H9 (cell line): ENCODE results near the gene RAB6B. TPM values are rescaled to one million over a fixed set of nuclear protein-coding genes. Genes with fewer than 3 reads are reported as not detected.
A peak's percentile ranks its signal among the peaks of the same experiment; 100 is the strongest.

ENCODE experiments used
- DNase-seq: peaks from one replicate; pipeline ENCODE4 v3.0.0-alpha.2; 2017
- H2AFZ ChIP-seq: one replicate; pipeline ENCODE4 v1.6.1; 2013; ENCODE audit warnings: mild to moderate bottlenecking, low read length, control low read depth, moderate library complexity
- H2AK5ac ChIP-seq: 2 replicates; pipeline ENCODE4 v1.6.1; 2013; ENCODE audit warnings: low read length, control low read depth, mixed read lengths; ENCODE audit not compliant: insufficient read length
- H2BK120ac ChIP-seq: one replicate; pipeline ENCODE4 v1.6.1; 2013; ENCODE audit warnings: low read depth, mild to moderate bottlenecking, low read length, control low read depth, inconsistent platforms; ENCODE audit not compliant: poor library complexity, severe bottlenecking
- H2BK12ac ChIP-seq: 2 replicates; pipeline ENCODE4 v1.6.1; 2013; ENCODE audit warnings: low read length, control low read depth, mixed read lengths, low read depth; ENCODE audit not compliant: insufficient read length
- H2BK15ac ChIP-seq: 2 replicates; pipeline ENCODE4 v1.6.1; 2013; ENCODE audit warnings: low read depth, low read length, control low read depth
- H2BK20ac ChIP-seq: one replicate; pipeline ENCODE4 v1.6.1; 2013; ENCODE audit warnings: low read depth, mild to moderate bottlenecking, low read length, control low read depth, inconsistent platforms; ENCODE audit not compliant: poor library complexity, severe bottlenecking
- H2BK5ac ChIP-seq: 2 replicates; pipeline ENCODE4 v1.6.1; 2013; ENCODE audit warnings: low read length, control low read depth, mixed read lengths; ENCODE audit not compliant: insufficient read length
- H3K14ac ChIP-seq: 2 replicates; pipeline ENCODE4 v1.6.1; 2013; ENCODE audit warnings: low read length, control low read depth; ENCODE audit not compliant: insufficient read depth
- H3K18ac ChIP-seq: 2 replicates; pipeline ENCODE4 v1.6.1; 2013; ENCODE audit warnings: low read depth, mild to moderate bottlenecking, mixed read lengths, low read length, control low read depth; ENCODE audit not compliant: insufficient read length
- H3K23ac ChIP-seq: 2 replicates; pipeline ENCODE4 v1.6.1; 2013; ENCODE audit warnings: low read length, control low read depth, mixed read lengths, low read depth; ENCODE audit not compliant: insufficient read length
- H3K23me2 ChIP-seq: 2 replicates; pipeline ENCODE4 v1.6.1; 2013; ENCODE audit warnings: low read depth, mild to moderate bottlenecking, mixed read lengths, low read length, control low read depth; ENCODE audit not compliant: insufficient read length, poor library complexity, severe bottlenecking
- H3K27ac ChIP-seq: 2 replicates; pipeline ENCODE4 v1.5.1; 2013; ENCODE audit warnings: low read length, control low read depth, mixed read lengths, low read depth; ENCODE audit not compliant: insufficient read length
- H3K27me3 ChIP-seq: 2 replicates; pipeline ENCODE4 v1.6.1; 2013; ENCODE audit warnings: low read length, control low read depth, inconsistent platforms; ENCODE audit not compliant: insufficient read depth
- H3K4ac ChIP-seq: 2 replicates; pipeline ENCODE4 v1.6.1; 2013; ENCODE audit warnings: low read depth, mild to moderate bottlenecking, control low read depth, inconsistent platforms, low read length, moderate library complexity
- H3K4me1 ChIP-seq: 2 replicates; pipeline ENCODE4 v1.6.1; 2013; ENCODE audit warnings: low read length, control low read depth, inconsistent platforms; ENCODE audit not compliant: insufficient read depth
- H3K4me2 ChIP-seq: 2 replicates; pipeline ENCODE4 v1.6.1; 2013; ENCODE audit warnings: low read length, control low read depth, mixed read lengths; ENCODE audit not compliant: insufficient read length, insufficient read depth
- H3K56ac ChIP-seq: 2 replicates; pipeline ENCODE4 v1.6.1; 2013; ENCODE audit warnings: low read depth, mild to moderate bottlenecking, mixed read lengths, low read length, control low read depth; ENCODE audit not compliant: insufficient read length
- H3K79me1 ChIP-seq: 2 replicates; pipeline ENCODE4 v1.6.1; 2013; ENCODE audit warnings: low read depth, mild to moderate bottlenecking, moderate library complexity, low read length, control low read depth, inconsistent platforms; ENCODE audit not compliant: insufficient read depth, poor library complexity, severe bottlenecking
- H3K79me2 ChIP-seq: 2 replicates; pipeline ENCODE4 v1.6.1; 2013; ENCODE audit warnings: low read length, control low read depth, inconsistent platforms; ENCODE audit not compliant: insufficient read depth
- H3K9ac ChIP-seq: 2 replicates; pipeline ENCODE4 v1.6.1; 2013; ENCODE audit warnings: low read length, control low read depth, mixed read lengths; ENCODE audit not compliant: insufficient read length; ENCODE audit errors: extremely low read depth
- H3K9me3 ChIP-seq: one replicate; pipeline ENCODE4 v1.6.1; 2013; ENCODE audit warnings: low read depth, low read length, inconsistent platforms; ENCODE audit not compliant: control insufficient read depth
- H3T11ph ChIP-seq: one replicate; pipeline ENCODE4 v1.6.1; 2013; ENCODE audit warnings: mild to moderate bottlenecking, low read length, control low read depth, inconsistent platforms
- H4K20me1 ChIP-seq: one replicate; pipeline ENCODE4 v1.6.1; 2013; ENCODE audit not compliant: control insufficient read depth, insufficient read length, insufficient read depth
- H4K5ac ChIP-seq: 2 replicates; pipeline ENCODE4 v1.6.1; 2013; ENCODE audit warnings: low read depth, mild to moderate bottlenecking, mixed read lengths, low read length, control low read depth; ENCODE audit not compliant: insufficient read length
- H4K8ac ChIP-seq: replicated peaks from 2 replicates; pipeline ENCODE4 v1.6.1; 2013; ENCODE audit warnings: low read length, control low read depth, mixed read lengths, low read depth; ENCODE audit not compliant: insufficient read length
- H4K91ac ChIP-seq: 2 replicates; pipeline ENCODE4 v1.6.1; 2013; ENCODE audit warnings: low read depth, mild to moderate bottlenecking, moderate library complexity, mixed read lengths, low read length, control low read depth; ENCODE audit not compliant: insufficient read length
- H3K27ac Mint-ChIP-seq, 3 experiments: 2 replicates in 2 of 3; 3 replicates in 1 of 3; pipeline ENCODE4 v1.8.0; 2020 to 2021; ENCODE audit warnings: mixed read lengths in 3 of 3, mild to moderate bottlenecking in 1 of 3, moderate library complexity in 1 of 3
- H3K27me3 Mint-ChIP-seq: 2 replicates; pipeline ENCODE4 v1.8.0; 2021; ENCODE audit warnings: low read depth, mild to moderate bottlenecking, moderate library complexity, mixed read lengths
- H3K36me3 Mint-ChIP-seq, 3 experiments: 2 replicates in 2 of 3; 3 replicates in 1 of 3; pipeline ENCODE4 v1.8.0; 2020 to 2021; ENCODE audit warnings: low read depth in 3 of 3, mixed read lengths in 3 of 3; ENCODE audit not compliant: insufficient read depth in 1 of 3
- H3K4me1 Mint-ChIP-seq, 2 experiments: 2 replicates each; pipeline ENCODE4 v1.8.0; 2020; ENCODE audit warnings: mixed read lengths in 2 of 2
- H3K4me3 Mint-ChIP-seq, 2 experiments: 2 replicates in 1 of 2; 3 replicates in 1 of 2; pipeline ENCODE4 v1.8.0; 2020 to 2021; ENCODE audit warnings: mild to moderate bottlenecking in 2 of 2, mixed read lengths in 2 of 2, moderate library complexity in 1 of 2
- H3K9me3 Mint-ChIP-seq, 2 experiments: 2 replicates in 1 of 2; 3 replicates in 1 of 2; pipeline ENCODE4 v1.8.0; 2020; ENCODE audit warnings: mild to moderate bottlenecking in 2 of 2, mixed read lengths in 2 of 2, moderate library complexity in 1 of 2
- CTCF ChIP-seq: fragments of 200-600 bp; sonication (generic); conservative IDR thresholded peaks from 3 replicates; pipeline ENCODE4 v1.8.0; 2021; ENCODE audit warnings: antibody characterized with exemption, mild to moderate bottlenecking
- WGBS: extraction: QIAGEN DNeasy Blood & Tissue Kit; methylation state at CpG from one replicate; pipeline ENCODE4 v1.1.7; 2013; ENCODE audit warnings: missing lambda C conversion rate, low lambda C conversion rate, mixed read lengths; ENCODE audit not compliant: insufficient read length; ENCODE audit errors: extremely low coverage; 5-methylcytosine and 5-hydroxymethylcytosine counted together
- total RNA-seq: library from RNA; stranded (reverse); gene quantifications from 2 replicates; pipeline ENCODE4 v1.2.1, GENCODE V29; 2021

RAB6B gene
- total RNA-seq, 1 experiment from 2014 or later, result 12.3 TPM

DNA sequence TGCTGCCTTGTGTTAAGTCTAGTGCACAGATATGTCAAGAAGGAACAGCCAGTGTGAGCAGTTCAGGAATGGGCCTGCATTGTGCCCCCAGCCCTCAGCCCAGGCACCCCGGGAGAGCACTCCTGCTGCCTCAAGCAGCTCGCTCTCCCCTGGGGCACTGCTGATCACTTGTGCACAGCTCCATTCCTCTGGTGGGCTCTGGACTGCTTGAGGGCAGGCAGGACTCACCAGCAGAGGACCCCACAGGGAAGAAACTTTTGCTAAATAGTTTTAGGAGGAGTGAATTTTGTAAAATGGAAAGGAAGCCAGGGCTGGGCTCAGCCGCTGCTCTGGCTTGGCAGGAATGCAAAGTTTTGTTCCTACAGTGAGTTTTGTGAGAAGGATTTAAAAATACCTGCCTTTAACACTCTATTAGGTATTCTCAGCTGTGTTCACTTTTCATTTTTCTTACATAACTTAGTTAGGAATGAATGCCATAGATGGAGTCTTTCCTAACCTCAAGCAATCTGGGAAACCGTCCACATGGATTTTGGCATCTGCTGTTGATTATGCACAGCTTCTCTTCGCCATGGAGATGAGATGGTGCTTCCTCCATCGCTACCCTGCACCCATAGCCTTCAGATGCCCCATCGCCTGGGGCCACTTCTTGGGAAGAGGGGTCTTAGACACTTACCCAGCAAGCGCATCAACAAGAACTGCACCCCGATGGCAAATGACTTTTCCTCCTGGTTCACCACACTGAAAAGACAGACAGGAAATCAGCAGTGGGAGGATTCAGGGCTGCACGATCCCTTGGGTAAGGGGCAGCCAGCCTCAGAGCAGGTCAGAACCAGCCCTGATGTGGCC lies 42.3 kb upstream of the RAB6B start:
- no peak overlapping the region for H3K4me3 Mint-ChIP-seq
- Histone ChIP-seq H3K79me1 (no peaks in the 10 kb centered on the region), H2AFZ (no peak overlapping the region), H3K23ac (no peak overlapping the region), H3K27me3 (no peaks in the 10 kb centered on the region), H3K4me1 (peaks cover 3% of the 10 kb centered on the region; the same call in 1 of the 2 replicates), H2BK15ac (no peak overlapping the region), H4K8ac (no peak overlapping the region), H2BK20ac (no peak overlapping the region), H3K79me2 (no peaks in the 10 kb centered on the region), H2BK5ac (no peak overlapping the region), H3K4me2 (no peak overlapping the region), H3K56ac (no peak overlapping the region), H3K27ac (no peak overlapping the region), H3K9me3 (no peaks in the 10 kb centered on the region), H4K20me1 (no peaks in the 10 kb centered on the region), H3K23me2 (no peaks in the 10 kb centered on the region), H3K9ac (no peak overlapping the region), H3K4ac (no peak overlapping the region), H3K18ac (no peak overlapping the region), H2BK12ac (no peak overlapping the region), H3K14ac (peak overlapping the region; percentile 61; the same call in 1 of the 2 replicates), H2BK120ac (no peak overlapping the region), H2AK5ac (no peak overlapping the region), H4K5ac (no peak overlapping the region), H4K91ac (no peak overlapping the region), H3T11ph (no peak overlapping the region)
- DNase-seq, result peak; percentile 20
- H3K4me1 Mint-ChIP-seq, result peaks cover 13 to 26% of the 10 kb centered on the region in 2 experiments
- no CpG with 5 or more reads among the region's 10 CpGs for WGBS
- no peak overlapping the region for H3K27ac Mint-ChIP-seq
- no peaks in the 10 kb centered on the region; a peak in 1 of 7 replicates for H3K36me3 Mint-ChIP-seq
- H3K9me3 Mint-ChIP-seq, result peaks cover 0 to 2% of the 10 kb centered on the region in 2 experiments; a peak in 1 of 5 replicates
- no peak for TF ChIP-seq CTCF
- no peaks in the 10 kb centered on the region for H3K27me3 Mint-ChIP-seq
